ENCODE data around the gene CRHR2.

The CRHR2 gene

GRCh38 chr7:30706908-30707307 is 24.7 kb upstream of the CRHR2 start:
- no peak for DNase-seq (ENCODE audit: low read depth in 2 of 2)

- DNase-seq (ENCODE audit: low read depth in 2 of 2) = no peak
Observed at GRCh38 chr7:30706316-30706715, 24.1 kb upstream of the CRHR2 start.

- no peak for DNase-seq (ENCODE audit: low read depth in 2 of 2)
Observed at GRCh38 chr7:30705596-30705995, 23.3 kb upstream of the CRHR2 start.

- DNase-seq (ENCODE audit: low read depth in 2 of 2) = no peak
Observed at GRCh38 chr7:30705008-30705407, 22.8 kb upstream of the CRHR2 start.

GRCh38 chr7:30703756-30704155 is 21.5 kb upstream of the CRHR2 start:
- DNase-seq (ENCODE audit: low read depth in 2 of 2) = no peak

- no peak for DNase-seq (ENCODE audit: low read depth in 2 of 2)
Observed at GRCh38 chr7:30702200-30702599, 19.9 kb upstream of the CRHR2 start.

- no peak for DNase-seq (ENCODE audit: low read depth in 2 of 2)
Observed at GRCh38 chr7:30700941-30701340, 18.7 kb upstream of the CRHR2 start.

GRCh38 chr7:30699706-30700495 is 17.6 kb upstream of the CRHR2 start:
- no peak for DNase-seq (ENCODE audit: low read depth in 2 of 2)

- DNase-seq (ENCODE audit: low read depth in 2 of 2) = no peak
Observed at GRCh38 chr7:30698481-30698880, 16.2 kb upstream of the CRHR2 start.

GRCh38 chr7:30697719-30698460 is 15.6 kb upstream of the CRHR2 start:
- DNase-seq (ENCODE audit: low read depth in 2 of 2) = no peak

GRCh38 chr7:30694774-30695721 is 12.8 kb upstream of the CRHR2 start:
- DNase-seq (ENCODE audit: low read depth in 2 of 2) = no peak

- no peak for DNase-seq (ENCODE audit: low read depth in 2 of 2)
Observed at GRCh38 chr7:30694218-30694745, 12.0 kb upstream of the CRHR2 start.

GRCh38 chr7:30692882-30693281 is 10.6 kb upstream of the CRHR2 start:
- DNase-seq (ENCODE audit: low read depth in 2 of 2) = no peak

- no peak for DNase-seq (ENCODE audit: low read depth in 2 of 2)
Observed at GRCh38 chr7:30692438-30692837, 10.2 kb upstream of the CRHR2 start.

- DNase-seq (ENCODE audit: low read depth in 2 of 2) = no peak
Observed at GRCh38 chr7:30690011-30690410, 7.8 kb upstream of the CRHR2 start.

- no peak for DNase-seq (ENCODE audit: low read depth in 2 of 2)
Observed at GRCh38 chr7:30688718-30689221, 6.5 kb upstream of the CRHR2 start.

- DNase-seq (ENCODE audit: low read depth in 2 of 2) = no peak
Observed at GRCh38 chr7:30687604-30688003, 5.3 kb upstream of the CRHR2 start.

GRCh38 chr7:30684351-30684750 is 2.1 kb upstream of the CRHR2 start:
- no peak for DNase-seq (ENCODE audit: low read depth in 2 of 2)

GRCh38 chr7:30683816-30684215 is 1.6 kb upstream of the CRHR2 start:
- DNase-seq (ENCODE audit: low read depth in 2 of 2) = no peak

GRCh38 chr7:30683306-30683705 is 1.1 kb upstream of the CRHR2 start:
- no peak for DNase-seq (ENCODE audit: low read depth in 2 of 2)

- no peak for DNase-seq (ENCODE audit: low read depth in 2 of 2)
Observed at GRCh38 chr7:30681815-30682211, 443 bp downstream of the CRHR2 start.

- DNase-seq (ENCODE audit: low read depth in 2 of 2) = no peak
Observed at GRCh38 chr7:30681331-30681797, 892 bp downstream of the CRHR2 start.

All from stimulated activated CD4-positive, alpha-beta T cell treated with anti-CD3 and anti-CD28 coated beads, Interleukin-4, amount 100 ng/mL, for 48 hours (primary cell).